Caco-2 (cell line): ENCODE data around the gene EPHA1. TPM values are rescaled to one million over a fixed set of nuclear protein-coding genes. Genes with fewer than 3 reads are reported as not detected.

Experiments used
- BruUV-seq: library from RNA; stranded (reverse); fragments of 400-500 nt; replicated peaks from 2 replicates; lab custom pipeline; 2021; lab: Mats Ljungman, UMichigan
- CTCF ChIA-PET: fragments of 300-600 bp; sonication (Branson Sonifier 250); formaldehyde crosslinking; loops from one replicate; lab custom pipeline; 2022; ENCODE audit warnings: antibody characterized with exemption; lab: Charles Lee
- POLR2A ChIA-PET: fragments of 300-600 bp; sonication (Branson Sonifier 250); formaldehyde crosslinking; loops from one replicate; lab custom pipeline; 2022; ENCODE audit warnings: antibody characterized with exemption; lab: Charles Lee
- DNase-seq, 2 experiments: peaks; one replicate each; pipeline versions ENCODE4 v3.0.0 to v3.0.0-alpha.2; 2020 to 2022
- H3K27me3 ChIP-seq: replicated peaks from 2 replicates; pipeline ENCODE4 v1.6.0; 2011; ENCODE audit warnings: low read length; ENCODE audit not compliant: control insufficient read depth, insufficient read depth
- H3K36me3 ChIP-seq: 2 replicates; pipeline ENCODE4 v1.5.1; 2011; ENCODE audit warnings: low read length; ENCODE audit not compliant: control insufficient read depth, insufficient read depth
- H3K4me1 ChIP-seq: fragments of 250-450 bp; sonication (Bioruptor Pico); 2 replicates; pipeline ENCODE4 v1.5.1; 2020; ENCODE audit warnings: mild to moderate bottlenecking
- H3K4me3 ChIP-seq: 2 replicates; pipeline ENCODE4 v1.5.1; 2011; ENCODE audit warnings: low read depth, mild to moderate bottlenecking, control low read depth, low read length
- H3K9me3 ChIP-seq: fragments of 250-450 bp; sonication (Bioruptor Pico); 2 replicates; pipeline ENCODE4 v1.5.1; 2020; ENCODE audit warnings: mild to moderate bottlenecking, moderate library complexity
- H3K27ac Mint-ChIP-seq: one replicate; pipeline ENCODE4 v1.8.0; 2022; ENCODE audit warnings: mixed read lengths; ENCODE audit not compliant: unreplicated experiment
- H3K27me3 Mint-ChIP-seq: one replicate; pipeline ENCODE4 v1.8.0; 2022; ENCODE audit warnings: mixed read lengths; ENCODE audit not compliant: insufficient read depth, unreplicated experiment
- H3K36me3 Mint-ChIP-seq: one replicate; pipeline ENCODE4 v1.8.0; 2022; ENCODE audit warnings: mild to moderate bottlenecking, mixed read lengths; ENCODE audit not compliant: insufficient read depth, unreplicated experiment
- H3K4me1 Mint-ChIP-seq: one replicate; pipeline ENCODE4 v1.8.0; 2022; ENCODE audit warnings: low read depth, mixed read lengths; ENCODE audit not compliant: unreplicated experiment
- H3K4me3 Mint-ChIP-seq: one replicate; pipeline ENCODE4 v1.8.0; 2022; ENCODE audit warnings: mild to moderate bottlenecking, moderate library complexity, mixed read lengths; ENCODE audit not compliant: unreplicated experiment
- H3K9me3 Mint-ChIP-seq: one replicate; pipeline ENCODE4 v1.8.0; 2022; ENCODE audit warnings: mixed read lengths; ENCODE audit not compliant: unreplicated experiment
- CTCF ChIP-seq, 2 experiments: fragments of 200-600 bp in 1 of 2; IDR thresholded peaks; 1 replicate in 1 of 2; 2 replicates in 1 of 2; pipeline versions ENCODE4 v1.5.1 to v1.8.0; 2011 to 2022; ENCODE audit warnings: antibody characterized with exemption in 1 of 2, control low read depth in 1 of 2, inconsistent platforms in 1 of 2, low read depth in 1 of 2, low read length in 1 of 2, mild to moderate bottlenecking in 1 of 2, moderate library complexity in 1 of 2; ENCODE audit not compliant: insufficient read depth in 1 of 2, severe bottlenecking in 1 of 2, unreplicated experiment in 1 of 2
- intact Hi-C: fragments of 100-400 bp; cut with micrococcal nuclease; formaldehyde crosslinking; loops from one replicate; pipeline ENCODE4 v1.10.0; 2022; ENCODE audit not compliant: unreplicated experiment
- total RNA-seq: library from RNA; stranded (reverse); gene quantifications from 2 replicates; pipeline ENCODE4 v1.2.3, GENCODE V29; 2022

The EPHA1 gene
- total RNA-seq, 1 experiment from 2014 or later = 66.6 TPM

GRCh38 chr7:143369678-143370651, 38.7 kb downstream of the EPHA1 start:
- Histone ChIP-seq H3K4me1 (peaks cover 52% of the 10 kb centered on the region), H3K4me3 (no peak overlapping the region), H3K36me3 (no peaks in the 10 kb centered on the region), H3K9me3 (no peaks in the 10 kb centered on the region), H3K27me3 (no peaks in the 10 kb centered on the region)
- Mint-ChIP-seq H3K9me3 (no peaks in the 10 kb centered on the region), H3K27me3 (no peaks in the 10 kb centered on the region), H3K36me3 (peaks cover 11% of the 10 kb centered on the region), H3K4me1 (peaks cover 48% of the 10 kb centered on the region), H3K27ac (peak overlapping the region; percentile 96), H3K4me3 (peak overlapping the region; percentile 64)
- DNase-seq = peak; percentile 85 to 93
- TF ChIP-seq CTCF (IDR thresholded peaks at IDR 0.05; ENCODE audit: insufficient read depth in 1 of 2, low read depth in 1 of 2, low read length in 1 of 2, severe bottlenecking in 1 of 2, unreplicated experiment in 1 of 2) = no peak
- TSS peak; percentile 89 for BruUV-seq
- ChIA-PET POLR2A (interaction anchor here (0.7 to 2.2 kb wide), 7 partner anchors 10 to 475 kb away, joined by 3 to 24 read pairs (median 5); partner anchors contain the start of genes CASP2 and GSTK1), CTCF (interaction anchor here (0.6 to 2.9 kb wide), 14 partner anchors 10 to 409 kb away, joined by 3 to 23 read pairs (median 3); partner anchors contain the start of gene CASP2)
- intact Hi-C loops = loop anchor here (1.0 kb wide), 2 partner anchors 10 to 25 kb away; no protein-coding TSS in a partner anchor

DNA sequence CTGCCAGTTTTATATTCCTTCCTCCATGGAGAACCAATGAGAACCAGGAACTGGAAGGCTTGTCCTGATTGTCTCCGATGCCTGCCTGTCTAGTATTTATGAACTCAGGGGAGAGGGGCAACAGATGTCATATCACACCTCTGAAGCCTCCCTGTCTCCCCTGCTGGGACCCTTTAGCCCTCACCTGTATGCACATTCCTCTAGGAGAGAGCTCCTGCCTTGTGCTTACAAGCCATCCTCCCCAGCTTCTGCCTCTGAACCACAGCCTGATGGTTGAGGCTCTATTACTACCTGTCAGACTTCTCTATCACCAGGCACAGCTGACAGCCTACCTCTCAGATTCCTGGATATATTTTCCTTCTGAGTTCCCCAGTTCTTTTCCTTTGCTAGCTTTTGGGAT, 40.3 kb downstream of the EPHA1 start:
- Histone ChIP-seq H3K4me1 (peaks cover 52% of the 10 kb centered on the region), H3K9me3 (no peaks in the 10 kb centered on the region), H3K4me3 (no peak overlapping the region), H3K27me3 (no peaks in the 10 kb centered on the region), H3K36me3 (no peaks in the 10 kb centered on the region)
- H3K9me3 Mint-ChIP-seq = no peaks in the 10 kb centered on the region
- H3K4me1 Mint-ChIP-seq = peaks cover 50% of the 10 kb centered on the region
- H3K27ac Mint-ChIP-seq = peak overlapping the region; percentile 96
- H3K27me3 Mint-ChIP-seq = no peaks in the 10 kb centered on the region
- POLR2A ChIA-PET = interaction anchor here (0.6 to 1.0 kb wide), 4 partner anchors 12 to 80 kb away, joined by 3 to 4 read pairs (median 3); partner anchors contain the start of genes CASP2 and EPHA1
- TF ChIP-seq CTCF (IDR thresholded peaks at IDR 0.05; ENCODE audit: insufficient read depth in 1 of 2, low read depth in 1 of 2, low read length in 1 of 2, severe bottlenecking in 1 of 2, unreplicated experiment in 1 of 2) = no peak
- intact Hi-C loops = no loop called here
- peaks cover 11% of the 10 kb centered on the region for H3K36me3 Mint-ChIP-seq
- BruUV-seq = no TSS peak
- CTCF ChIA-PET = interaction anchor here (0.6 to 2.9 kb wide), 4 partner anchors 12 to 128 kb away, joined by 3 to 23 read pairs (median 7); no protein-coding TSS in a partner anchor
- no peak overlapping the region for H3K4me3 Mint-ChIP-seq
- DNase-seq = peak in 1 of 2 experiments; percentile 26

GRCh38 chr7:143367972-143368371, 40.7 kb downstream of the EPHA1 start:
- ChIA-PET POLR2A (interaction anchor here (0.8 to 1.0 kb wide), 2 partner anchors 12 to 41 kb away, joined by 3 to 4 read pairs; partner anchors contain the start of gene EPHA1), CTCF (interaction anchor here (0.6 to 2.9 kb wide), 2 partner anchors 12 to 78 kb away, joined by 3 to 23 read pairs; no protein-coding TSS in a partner anchor)
- Histone ChIP-seq H3K27me3 (no peaks in the 10 kb centered on the region), H3K36me3 (no peaks in the 10 kb centered on the region), H3K4me3 (no peak overlapping the region), H3K4me1 (peaks cover 49% of the 10 kb centered on the region), H3K9me3 (no peaks in the 10 kb centered on the region)
- peaks cover 11% of the 10 kb centered on the region for H3K36me3 Mint-ChIP-seq
- H3K4me1 Mint-ChIP-seq = peaks cover 54% of the 10 kb centered on the region
- BruUV-seq = no TSS peak
- intact Hi-C loops = no loop called here
- H3K27ac Mint-ChIP-seq = peak overlapping the region; percentile 96
- peak in 1 of 2 experiments; percentile 32 for DNase-seq
- no peaks in the 10 kb centered on the region for H3K27me3 Mint-ChIP-seq
- H3K9me3 Mint-ChIP-seq = no peaks in the 10 kb centered on the region
- TF ChIP-seq CTCF (IDR thresholded peaks at IDR 0.05; ENCODE audit: insufficient read depth in 1 of 2, low read depth in 1 of 2, low read length in 1 of 2, severe bottlenecking in 1 of 2, unreplicated experiment in 1 of 2) = no peak
- no peak overlapping the region for H3K4me3 Mint-ChIP-seq
